ENCODE results near the gene SDCBP2.

DNA sequence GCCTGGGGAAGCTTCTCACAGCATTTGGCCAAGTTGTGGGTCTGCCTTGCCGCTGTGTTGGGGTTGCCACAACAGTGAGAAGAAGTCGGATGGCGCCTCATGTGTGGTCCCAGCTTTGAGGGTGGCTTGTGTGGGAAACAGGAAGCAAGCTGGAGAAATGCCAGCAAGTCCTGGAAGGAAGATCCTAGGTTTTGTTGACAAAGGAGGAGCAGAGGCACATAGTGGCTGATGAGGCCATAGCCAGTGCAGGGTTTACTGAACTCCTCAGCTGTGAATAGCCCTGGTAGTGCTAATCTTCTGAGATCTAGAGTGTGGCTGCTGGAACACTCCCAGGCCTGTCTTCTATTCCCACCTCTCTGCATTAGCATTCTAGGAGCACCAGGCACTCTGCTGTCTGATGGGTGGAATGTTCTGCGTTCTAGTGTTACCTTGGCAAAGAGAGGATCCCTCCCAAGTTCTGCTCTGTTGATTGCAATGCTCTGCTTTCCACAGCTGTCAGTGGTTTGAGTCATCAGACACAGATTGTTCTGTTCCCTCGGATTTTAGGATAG, 37.7 kb downstream of the SDCBP2 start:
- no peak; the same call in 1 of the 2 replicates for TF ChIP-seq GATA2 (IDR thresholded peaks at IDR 0.05; ENCODE audit: low read depth, low read length)
- no peak for TF ChIP-seq GATA3 (IDR thresholded peaks at IDR 0.05; ENCODE audit: low read depth, low read length)
